Activated T-cell treated with anti-CD3 and anti-CD28 coated beads for 4 hours (primary cell): ENCODE measurements around the gene TPRA1.
A peak's percentile ranks its signal among the peaks of the same experiment; 100 is the strongest.
"Not testable (repeated sequence)": the region's sequence is repeated elsewhere in the genome, so short reads cannot be mapped to it uniquely, and the experiment has no call there.

Experiments used
- DNase-seq: peaks from one replicate; pipeline ENCODE4 v3.0.0-alpha.2; 2020

The TPRA1 gene

DNA sequence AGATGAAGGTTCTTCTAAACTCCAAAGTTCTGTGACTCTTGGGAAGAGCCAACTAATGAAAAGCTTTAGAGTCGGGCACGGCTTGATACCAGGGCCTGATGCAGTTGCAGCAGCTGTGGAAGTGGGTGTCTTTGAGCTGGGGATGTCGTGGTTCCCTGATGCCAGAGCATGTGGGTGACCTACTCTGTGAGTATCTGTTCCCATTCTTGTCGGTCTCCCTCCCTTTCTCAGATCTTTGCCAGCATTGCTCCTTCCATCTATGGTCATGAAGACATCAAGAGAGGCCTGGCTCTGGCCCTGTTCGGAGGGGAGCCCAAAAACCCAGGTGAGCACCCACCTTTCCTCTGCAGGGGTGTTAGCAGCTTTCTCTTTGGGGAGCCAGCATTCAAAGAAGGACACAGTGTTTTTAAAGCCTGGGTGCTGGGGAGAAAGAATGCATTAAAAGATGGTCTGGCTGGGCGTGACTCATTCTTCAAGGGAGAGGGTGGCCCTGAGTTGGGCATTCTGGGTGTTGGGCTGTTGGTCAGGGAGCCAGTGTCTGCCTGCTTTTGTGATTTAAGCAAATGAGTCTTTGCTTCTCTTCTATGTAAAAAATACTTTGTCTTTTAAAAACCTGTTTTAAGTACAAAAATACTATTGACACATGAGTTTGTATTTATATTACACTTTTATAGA is 25.2 kb upstream of the TPRA1 start:
- no peak for DNase-seq

DNA sequence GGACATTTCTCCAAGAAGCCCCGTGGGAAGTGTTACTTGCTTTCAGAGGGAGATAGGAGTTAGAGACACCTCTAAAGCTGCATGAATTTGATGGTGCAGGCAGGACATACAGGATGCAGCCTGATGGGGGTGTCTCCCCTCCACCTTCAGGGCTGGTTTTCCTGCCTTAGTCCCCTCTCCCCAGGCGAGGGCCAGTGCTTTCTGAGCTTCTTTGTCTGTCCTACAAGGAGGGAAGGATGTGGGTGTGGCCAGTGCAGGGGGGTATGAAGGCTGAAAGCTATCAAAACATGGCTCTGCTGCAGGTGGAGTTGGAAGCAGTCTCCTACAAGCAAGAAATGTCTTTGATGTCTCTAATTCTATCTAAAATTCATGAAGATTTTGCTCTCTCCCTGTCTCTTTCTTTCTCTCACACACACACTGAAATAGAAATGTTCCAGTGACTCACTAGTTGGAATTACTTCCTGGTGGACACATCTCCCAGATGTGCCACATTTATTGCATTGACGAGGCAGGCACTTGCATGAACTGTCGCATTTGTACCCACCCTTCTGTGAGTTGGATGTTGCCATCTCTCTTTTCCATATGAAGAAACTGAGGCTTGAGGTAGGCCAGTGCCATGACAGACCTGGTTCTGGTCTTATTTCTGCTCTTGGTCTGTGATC is 24.5 kb upstream of the TPRA1 start:
- no peak for DNase-seq

DNA sequence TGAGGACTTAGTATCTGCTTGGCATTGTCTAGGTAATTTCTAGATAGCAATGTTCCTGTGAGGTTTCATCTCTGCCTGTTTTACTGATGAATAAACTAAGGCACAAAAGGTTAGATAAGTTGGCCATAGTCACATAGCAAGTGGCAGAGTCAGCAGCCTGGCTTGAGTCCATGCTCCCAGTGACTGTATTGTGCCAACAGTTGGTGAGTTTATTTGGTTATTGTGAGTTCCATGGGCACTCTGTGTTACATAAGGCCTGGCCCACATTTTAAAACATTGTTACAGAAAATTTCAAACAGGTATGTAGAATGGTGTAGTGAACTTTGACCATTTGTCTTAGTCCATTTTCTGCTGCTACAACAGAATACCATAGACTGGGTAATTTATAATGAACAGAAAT is 22.9 kb upstream of the TPRA1 start:
- no peak for DNase-seq

DNA sequence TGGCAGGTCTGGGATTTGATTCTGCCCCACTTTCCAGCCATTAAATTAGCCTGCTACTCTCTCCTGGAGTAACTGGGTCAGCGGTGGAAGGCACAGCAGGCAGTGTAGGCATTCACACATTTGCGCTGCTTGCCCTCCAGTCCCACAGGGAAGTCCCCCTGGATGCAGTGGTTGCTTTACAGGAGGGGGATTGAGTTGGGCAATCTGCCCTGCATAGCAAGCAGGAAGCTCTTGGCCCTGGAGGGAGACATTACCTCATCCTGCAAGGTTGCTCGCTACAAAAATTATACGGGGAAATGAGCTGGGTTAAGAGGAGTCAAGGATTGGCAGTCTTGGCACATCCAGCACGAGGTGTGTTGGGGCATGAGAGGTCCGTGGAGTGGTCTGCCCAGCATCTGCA is 22.4 kb upstream of the TPRA1 start:
- DNase-seq: no peak

DNA sequence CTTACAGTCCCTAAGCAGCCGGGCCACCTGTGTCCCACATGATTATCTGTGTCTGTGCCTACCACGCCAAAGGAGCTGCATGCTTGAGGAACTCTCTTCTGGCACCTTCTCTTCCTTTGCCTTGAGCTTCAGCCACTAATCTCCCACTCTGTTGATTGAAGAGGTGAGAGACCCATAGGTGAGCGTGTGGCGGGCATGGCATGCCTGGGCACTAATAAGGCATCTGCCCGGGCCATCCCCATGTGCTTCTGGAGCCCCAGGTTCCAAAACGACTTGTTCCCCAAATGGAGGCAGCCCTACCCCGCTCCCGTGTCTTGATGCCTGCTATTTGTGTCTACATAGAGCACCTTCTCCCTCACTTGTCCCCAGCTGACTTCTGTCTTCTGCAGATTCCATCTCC is 20.7 kb upstream of the TPRA1 start:
- DNase-seq: no peak

DNA sequence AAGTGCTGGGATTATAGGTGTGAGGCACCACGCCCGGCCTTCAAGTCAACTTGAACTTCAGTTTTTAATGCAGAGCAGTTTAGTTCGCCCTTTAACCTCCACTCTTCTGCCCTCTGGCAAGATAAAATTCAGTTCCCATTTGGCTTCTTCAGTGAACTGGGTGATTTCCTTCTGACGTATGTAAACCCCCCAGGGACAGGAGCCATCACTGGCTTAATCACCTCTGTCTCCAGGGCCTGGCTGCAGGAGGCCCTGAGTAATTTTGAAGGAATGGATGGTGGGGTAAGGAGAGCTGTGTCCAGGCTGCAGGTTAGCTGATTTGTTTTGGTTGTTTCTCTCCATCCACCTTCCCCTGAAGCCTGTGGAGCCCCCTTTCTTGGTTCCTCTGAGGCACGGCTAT is 19.6 kb upstream of the TPRA1 start:
- no peak for DNase-seq

DNA sequence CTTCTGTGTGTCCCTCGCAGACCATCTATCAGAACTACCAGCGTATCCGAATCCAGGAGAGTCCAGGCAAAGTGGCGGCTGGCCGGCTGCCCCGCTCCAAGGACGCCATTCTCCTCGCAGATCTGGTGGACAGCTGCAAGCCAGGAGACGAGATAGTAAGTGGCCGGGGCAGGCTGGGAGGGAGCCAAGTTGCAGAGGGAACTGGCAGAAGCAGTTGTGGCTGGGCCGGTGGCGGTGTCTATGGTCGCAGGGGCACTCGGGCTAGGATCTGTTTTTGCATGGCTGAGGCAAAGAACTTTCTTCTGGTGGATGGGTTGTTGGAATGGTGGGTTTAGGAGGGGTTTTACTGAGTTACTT is 17.8 kb upstream of the TPRA1 start:
- DNase-seq: no peak

DNA sequence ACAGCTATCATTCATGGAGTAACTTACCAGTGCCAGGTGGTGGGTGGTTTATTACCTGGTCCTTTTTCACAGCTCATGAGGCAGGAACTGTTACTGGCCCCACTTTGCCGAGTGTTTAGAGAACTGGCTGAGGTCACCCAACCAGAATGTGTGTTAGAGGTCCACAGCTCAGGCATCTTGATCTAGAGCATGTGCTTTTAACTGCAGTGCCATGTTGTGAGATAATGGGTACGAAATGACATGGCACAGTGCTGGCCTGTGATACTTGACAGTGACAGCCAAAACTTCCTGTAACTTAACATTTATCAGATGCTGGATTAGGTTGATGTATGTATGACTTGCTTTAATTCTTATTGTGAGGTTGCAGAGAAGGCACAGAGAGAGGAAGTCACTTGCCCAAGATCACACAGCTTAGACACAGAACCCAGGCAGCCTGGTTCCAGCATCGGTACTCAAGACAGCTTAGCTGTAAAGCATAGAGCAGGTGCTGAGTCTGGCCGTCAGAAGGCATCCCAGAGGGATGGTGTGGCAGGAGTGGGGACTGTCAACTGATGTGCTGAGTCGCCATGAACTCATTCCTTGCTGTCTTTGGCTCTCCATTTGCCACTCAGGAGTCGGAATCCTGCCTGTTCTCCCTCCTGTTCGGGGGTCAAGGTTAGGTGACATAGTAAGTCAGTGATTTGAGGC is 17.3 kb upstream of the TPRA1 start:
- no peak for DNase-seq

DNA sequence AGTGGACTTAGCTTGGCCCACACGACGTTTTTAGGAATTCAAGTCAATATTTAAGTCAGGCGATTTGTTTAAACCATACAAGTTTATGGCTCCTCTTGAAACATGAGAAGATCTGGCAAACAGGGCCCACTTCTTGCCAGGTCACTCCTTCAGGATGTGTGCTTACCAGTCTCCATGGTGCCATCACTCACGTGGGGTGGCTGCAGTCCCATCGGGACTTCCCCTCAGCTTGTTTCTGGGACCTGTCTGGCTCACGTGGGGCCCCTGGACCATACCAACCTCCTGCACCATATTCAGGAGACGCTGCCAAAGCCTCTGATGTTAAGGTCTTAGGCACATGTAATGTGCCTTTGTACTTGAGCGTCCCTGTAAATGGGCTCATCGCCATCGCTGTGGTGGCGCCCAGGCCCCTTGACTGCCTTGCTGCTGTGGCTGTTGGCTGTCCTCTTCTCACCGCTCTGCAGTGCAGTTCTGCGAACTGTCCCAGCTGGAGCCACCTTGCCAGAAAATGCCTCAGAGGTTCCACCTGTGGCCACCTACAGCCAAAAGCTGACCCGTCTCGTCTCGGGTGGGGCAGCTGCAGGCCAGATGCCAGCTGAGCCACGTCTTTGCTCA is 16.6 kb upstream of the TPRA1 start:
- no peak for DNase-seq

DNA sequence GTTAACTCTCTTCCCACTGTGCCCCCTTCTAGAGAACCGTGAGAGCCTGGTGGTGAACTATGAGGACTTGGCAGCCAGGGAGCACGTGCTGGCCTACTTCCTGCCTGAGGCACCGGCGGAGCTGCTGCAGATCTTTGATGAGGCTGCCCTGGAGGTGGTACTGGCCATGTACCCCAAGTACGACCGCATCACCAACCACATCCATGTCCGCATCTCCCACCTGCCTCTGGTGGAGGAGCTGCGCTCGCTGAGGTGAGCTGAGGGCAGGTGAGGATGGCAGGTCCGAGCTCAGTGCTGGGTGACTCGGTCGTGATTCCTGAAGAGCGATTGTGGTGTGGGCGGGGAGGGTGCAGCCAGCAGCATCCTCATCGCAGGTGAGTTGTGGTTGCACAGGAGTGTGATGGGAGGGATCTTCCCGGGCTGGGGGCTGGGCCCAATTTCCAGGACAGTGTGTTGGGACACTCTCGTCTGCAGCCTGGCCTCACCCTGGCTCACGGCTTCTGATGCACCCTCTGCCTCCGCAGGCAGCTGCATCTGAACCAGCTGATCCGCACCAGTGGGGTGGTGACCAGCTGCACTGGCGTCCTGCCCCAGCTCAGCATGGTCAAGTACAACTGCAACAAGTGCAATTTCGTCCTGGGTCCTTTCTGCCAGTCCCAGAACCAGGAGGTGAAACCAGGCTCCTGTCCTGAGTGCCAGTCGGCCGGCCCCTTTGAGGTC is 15.7 kb upstream of the TPRA1 start:
- DNase-seq: no peak

DNA sequence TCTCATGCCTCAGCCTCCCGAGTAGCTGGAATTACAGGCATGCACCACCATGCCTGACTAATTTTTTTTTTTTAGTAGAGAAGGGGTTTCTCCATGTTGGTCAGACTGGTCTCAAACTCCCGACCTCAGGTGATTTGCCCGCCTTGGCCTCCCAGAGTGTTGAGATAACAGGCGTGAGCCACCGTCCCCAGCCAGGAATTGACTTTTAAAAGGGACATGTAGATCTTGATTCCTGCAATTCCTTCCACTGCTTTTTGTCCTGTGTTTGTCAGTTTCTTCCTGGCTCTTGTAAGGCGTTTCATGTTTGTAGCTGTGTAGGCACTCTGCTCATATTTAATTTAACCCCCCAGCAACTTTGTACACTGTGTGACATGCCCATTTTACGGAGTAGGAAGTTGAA is 15.0 kb upstream of the TPRA1 start:
- not testable (repeated sequence) for DNase-seq

DNA sequence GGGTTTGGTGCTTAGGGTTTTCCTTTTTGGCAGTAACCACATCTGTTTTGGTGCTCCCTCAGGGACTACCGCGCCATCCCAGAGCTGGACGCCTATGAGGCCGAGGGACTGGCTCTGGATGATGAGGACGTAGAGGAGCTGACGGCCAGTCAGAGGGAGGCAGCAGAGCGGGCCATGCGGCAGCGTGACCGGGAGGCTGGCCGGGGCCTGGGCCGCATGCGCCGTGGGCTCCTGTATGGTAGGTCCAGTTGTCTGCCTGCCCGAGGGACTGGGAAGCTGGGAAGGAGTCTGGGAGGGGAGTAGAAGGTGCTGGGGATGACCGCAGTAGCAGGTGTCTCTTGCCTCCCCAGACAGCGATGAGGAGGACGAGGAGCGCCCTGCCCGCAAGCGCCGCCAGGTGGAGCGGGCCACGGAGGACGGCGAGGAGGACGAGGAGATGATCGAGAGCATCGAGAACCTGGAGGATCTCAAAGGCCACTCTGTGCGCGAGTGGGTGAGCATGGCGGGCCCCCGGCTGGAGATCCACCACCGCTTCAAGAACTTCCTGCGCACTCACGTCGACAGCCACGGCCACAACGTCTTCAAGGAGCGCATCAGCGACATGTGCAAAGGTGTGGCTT is 14.1 kb upstream of the TPRA1 start:
- DNase-seq: no peak

DNA sequence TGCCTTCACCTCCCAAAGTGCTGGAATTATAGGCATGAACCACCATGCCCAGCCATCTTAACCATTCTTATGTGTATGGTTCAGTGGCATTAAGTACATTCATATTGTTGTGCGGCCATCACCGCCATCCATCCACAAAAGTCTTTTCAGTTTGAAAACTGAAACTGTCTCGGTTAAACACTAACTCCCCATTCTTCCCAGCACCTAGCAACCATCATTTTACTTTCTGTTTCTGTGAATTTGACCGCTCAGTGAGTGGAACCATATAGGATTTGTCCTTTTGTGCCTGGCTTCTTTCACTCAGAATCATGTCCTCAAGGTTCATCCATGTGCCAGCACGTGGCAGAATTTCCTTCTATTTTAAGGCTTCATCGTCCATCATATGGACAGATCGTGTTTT is 13.5 kb upstream of the TPRA1 start:
- DNase-seq: no peak

DNA sequence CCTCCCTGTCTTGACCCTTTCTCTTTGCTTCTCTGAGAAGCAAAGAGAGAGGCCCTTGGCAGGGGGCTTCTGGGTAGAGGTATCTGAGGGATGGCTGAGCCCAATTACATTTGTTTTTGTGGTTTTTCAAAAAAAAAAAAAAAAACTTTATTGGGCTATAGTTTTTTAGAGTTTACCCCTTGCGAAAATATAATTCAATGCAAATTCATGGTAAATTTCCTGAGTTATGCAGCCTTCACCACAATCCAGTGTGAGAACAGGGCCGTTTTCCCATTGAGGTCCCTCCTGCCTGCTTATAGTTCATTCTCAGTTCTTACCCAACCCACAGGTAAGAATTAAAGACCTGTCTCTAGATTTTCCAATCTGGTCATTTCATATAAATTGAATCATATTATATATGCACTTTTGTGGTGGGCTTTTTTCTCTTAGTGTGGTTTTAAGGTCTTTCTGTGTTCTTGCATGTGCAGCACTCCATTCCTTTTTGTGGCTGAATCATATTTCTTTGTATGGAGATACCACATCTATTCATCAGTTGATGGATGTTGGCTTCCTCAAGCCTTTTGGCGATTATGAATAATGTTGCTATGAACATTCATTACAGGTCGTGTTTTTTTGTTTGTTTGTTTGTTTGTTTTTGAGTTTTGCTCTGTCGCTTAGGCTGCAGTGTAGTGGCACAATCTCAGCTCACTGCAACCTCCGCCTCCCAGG is 10.4 kb upstream of the TPRA1 start:
- DNase-seq: no peak

DNA sequence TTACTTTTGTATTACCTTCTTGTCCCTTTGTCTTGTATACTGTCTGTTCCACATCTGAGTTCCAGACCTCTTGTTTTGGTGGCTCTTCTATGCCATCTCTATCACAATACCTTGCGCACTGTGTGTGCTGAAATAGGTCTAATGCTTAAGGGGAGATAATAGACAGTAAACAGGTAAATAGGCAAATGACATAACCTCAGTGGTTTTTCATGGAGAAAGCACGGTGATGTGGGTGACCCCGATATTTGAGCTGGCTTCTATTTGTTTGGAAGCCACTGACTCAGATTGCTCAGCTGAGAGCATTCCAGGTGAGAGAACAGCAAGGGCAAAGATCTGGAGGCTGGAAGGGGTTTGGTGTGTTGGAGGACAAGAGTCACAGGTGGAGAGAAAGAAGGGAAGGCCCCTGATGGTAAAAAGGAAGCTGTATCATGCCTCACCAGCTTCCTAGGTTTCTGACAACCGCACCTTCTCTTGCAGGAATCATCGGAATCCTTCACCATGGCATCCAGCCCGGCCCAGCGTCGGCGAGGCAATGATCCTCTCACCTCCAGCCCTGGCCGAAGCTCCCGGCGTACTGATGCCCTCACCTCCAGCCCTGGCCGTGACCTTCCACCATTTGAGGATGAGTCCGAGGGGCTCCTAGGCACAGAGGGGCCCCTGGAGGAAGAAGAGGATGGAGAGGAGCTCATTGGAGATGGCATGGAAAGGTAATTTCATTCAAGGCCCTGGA is 8.5 kb upstream of the TPRA1 start:
- no peak for DNase-seq

DNA sequence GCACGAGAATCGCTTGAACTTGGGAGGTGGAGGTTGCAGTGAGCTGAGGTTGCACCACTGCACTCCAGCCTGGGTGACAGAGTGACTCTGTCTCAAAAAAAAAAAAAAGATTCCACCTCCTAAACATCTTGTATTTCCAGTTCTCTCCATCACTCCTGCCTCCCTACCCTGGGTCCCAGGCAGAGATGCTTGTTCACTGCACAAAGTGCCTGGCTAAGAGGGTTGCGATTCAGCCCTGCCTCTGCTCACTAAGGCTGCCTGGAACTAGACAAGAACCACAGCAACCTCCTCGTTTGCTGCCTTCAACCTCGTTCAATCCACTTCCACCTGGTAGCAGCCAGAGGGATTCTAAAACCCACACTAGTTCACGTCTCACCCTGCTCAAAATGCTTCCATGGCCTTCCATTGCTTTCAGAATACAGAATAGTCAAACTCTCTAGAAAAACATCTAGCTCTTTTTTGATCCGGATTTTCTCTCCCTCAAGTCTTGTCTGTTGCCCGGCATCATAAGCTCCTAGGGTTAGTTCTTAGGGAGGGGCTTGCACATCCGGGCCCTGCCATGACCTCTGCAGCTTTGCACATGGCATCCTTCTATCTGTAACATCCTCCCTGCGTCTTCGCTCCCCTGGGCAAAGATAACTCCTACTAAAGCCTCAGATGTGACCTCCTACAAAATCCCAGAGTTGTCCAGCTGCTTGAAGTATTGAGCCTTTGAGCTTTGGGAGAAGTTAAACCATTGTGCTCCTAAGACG is 6.7 kb upstream of the TPRA1 start:
- DNase-seq: no peak

DNA sequence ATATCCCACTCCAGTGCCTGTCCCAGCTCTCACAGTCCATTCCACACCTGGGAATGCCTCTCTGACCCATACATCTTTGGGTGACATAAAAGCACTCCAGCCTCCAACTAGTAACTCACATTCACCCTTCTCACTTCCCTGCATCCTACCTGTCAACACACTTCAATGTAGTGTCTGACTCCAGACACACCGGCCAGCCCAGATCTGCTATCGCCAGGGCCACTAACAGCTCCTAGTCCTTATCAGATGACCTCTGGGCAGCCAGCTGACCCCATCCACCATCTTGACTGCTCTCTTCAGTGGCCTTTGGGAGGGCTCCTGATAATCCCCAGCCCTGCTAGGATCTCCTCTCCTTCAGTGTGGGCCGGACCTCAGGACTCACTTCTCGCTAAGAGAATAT is 4.8 kb upstream of the TPRA1 start:
- no peak for DNase-seq

DNA sequence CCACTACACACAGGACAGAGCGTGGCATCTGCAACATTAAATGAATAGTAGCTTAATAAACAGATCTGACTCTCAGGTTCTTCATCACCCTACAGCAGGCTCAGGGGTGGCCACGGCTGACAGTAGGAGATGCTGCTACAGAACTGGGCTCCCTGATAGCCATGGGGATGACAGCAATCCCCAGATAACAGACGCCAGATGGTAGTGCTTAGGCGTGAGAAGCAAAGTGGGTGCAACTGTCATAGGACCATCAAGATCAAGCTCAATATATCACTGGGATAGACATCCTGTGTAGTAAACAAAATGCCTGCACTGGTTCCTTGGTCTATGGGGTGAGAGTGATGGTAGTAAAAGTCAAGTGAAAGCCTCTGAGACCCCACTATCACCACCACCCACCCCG is 2.6 kb upstream of the TPRA1 start:
- no peak for DNase-seq

DNA sequence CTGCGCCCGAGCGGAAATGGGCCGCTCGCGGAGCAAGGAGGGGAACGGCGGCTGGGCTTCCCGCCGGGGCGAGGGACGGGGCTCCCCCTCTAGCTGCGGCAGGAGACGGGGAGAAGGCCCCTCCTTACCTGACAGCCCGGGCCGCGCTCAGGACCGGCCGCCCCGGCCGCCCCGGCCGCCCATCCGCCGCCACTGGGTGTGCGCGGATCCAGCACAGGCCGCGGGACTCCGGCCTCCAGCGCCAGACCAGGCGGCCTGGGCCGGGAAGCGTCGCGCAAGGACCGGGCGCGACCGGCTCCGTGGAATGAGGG is 296 bp downstream of the TPRA1 start:
- no peak for DNase-seq

DNA sequence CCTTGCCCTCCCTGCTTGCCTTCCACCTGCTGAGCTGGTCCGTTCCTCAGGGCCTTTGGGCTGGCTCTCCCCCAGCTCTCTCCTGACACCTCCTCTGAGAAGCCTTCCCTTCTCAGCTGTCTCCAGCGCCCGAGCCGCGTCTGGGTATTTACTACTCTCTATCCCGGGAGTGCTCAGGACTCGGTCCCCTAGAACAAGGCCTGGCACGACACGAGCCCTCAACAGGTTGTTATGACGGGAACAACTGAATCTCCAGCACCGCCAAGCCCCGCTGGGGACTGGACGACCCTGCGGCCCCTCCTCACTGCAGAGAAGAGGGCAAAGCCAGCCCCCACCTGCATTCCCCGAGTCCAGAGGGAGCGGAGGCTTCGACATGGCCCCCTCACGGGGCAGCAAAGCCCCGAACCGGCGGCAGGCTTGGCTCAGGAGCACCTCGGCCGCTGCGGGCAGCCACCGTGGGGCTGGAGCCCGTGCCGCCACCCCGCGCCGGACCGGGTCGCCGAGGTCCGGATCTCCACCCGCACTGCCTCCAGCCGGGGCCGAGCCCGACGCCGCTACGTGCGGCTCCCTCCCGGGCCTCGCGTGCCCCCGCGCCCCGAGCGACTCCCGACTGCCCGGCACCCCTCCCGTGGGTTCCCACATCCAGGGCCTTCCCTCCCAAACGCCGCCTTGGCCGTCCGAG is 792 bp downstream of the TPRA1 start:
- peak; percentile 10 for DNase-seq
